ENCODE data around the gene F13B. TPM values are rescaled to one million over a fixed set of nuclear protein-coding genes. Genes with fewer than 3 reads are reported as not detected.

Gene F13B
- total RNA-seq, 2 donors from 2014 or later = not detected

- Histone ChIP-seq H3K9ac (ENCODE audit: extremely low read depth, low read length, poor library complexity, severe bottlenecking) (no peak overlapping the region), H3K27me3 (ENCODE audit: control insufficient read depth, insufficient read depth, low read length, poor library complexity, severe bottlenecking) (no peaks in the 10 kb centered on the region), H3K9me3 (ENCODE audit: control insufficient read depth, low read length) (peaks cover 8% of the 10 kb centered on the region), H3K4me3 (ENCODE audit: low read length) (no peak overlapping the region), H3K4me1 (ENCODE audit: control insufficient read depth, insufficient read depth, low read length) (no peaks in the 10 kb centered on the region), H3K27ac (ENCODE audit: low read depth, low read length) (no peak overlapping the region), H3K36me3 (ENCODE audit: control insufficient read depth, insufficient read depth, low read length) (no peaks in the 10 kb centered on the region)
- H3K4me1 Mint-ChIP-seq = no peaks in the 10 kb centered on the region
- peaks cover 15% of the 10 kb centered on the region for H3K9me3 Mint-ChIP-seq
- H3K36me3 Mint-ChIP-seq (ENCODE audit: low read depth) = no peaks in the 10 kb centered on the region
- H3K27me3 Mint-ChIP-seq (ENCODE audit: insufficient read depth) = no peaks in the 10 kb centered on the region
- DNase-seq = no peak
- 94 to 96% methylated on average over 3 of the region's 3 CpGs for WGBS, 2 experiments (ENCODE audit: insufficient coverage in 1 of 2, insufficient read length in 1 of 2)
- no peak overlapping the region for H3K4me3 Mint-ChIP-seq
- TF ChIP-seq, protein P1, sequence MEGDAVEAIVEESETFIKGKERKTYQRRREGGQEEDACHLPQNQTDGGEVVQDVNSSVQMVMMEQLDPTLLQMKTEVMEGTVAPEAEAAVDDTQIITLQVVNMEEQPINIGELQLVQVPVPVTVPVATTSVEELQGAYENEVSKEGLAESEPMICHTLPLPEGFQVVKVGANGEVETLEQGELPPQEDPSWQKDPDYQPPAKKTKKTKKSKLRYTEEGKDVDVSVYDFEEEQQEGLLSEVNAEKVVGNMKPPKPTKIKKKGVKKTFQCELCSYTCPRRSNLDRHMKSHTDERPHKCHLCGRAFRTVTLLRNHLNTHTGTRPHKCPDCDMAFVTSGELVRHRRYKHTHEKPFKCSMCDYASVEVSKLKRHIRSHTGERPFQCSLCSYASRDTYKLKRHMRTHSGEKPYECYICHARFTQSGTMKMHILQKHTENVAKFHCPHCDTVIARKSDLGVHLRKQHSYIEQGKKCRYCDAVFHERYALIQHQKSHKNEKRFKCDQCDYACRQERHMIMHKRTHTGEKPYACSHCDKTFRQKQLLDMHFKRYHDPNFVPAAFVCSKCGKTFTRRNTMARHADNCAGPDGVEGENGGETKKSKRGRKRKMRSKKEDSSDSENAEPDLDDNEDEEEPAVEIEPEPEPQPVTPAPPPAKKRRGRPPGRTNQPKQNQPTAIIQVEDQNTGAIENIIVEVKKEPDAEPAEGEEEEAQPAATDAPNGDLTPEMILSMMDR (conservative IDR thresholded peaks at IDR 0.05) = no peak
- H3K27ac Mint-ChIP-seq = no peak overlapping the region
These were observed 53.8 kb downstream of the F13B start for GRCh38 chr1:197013234-197013633.

DNA sequence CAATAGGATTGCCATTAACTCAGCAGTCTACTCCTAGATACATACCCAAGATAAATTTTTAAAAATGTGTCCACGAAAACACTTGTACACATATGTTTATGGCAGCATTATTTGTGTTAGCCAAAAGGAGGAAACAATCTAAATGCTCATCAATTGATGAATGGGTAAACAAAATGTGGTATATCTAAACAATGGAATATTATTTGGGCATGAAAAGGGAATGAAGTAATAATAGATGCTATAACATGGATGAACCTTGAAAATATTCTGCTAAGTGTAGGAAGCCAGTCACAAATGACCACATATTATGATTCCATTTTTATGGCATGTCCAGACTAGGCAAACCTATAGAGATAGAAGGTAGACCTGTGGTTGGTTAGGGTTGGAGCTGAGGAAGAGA, 55.4 kb downstream of the F13B start:
- Histone ChIP-seq H3K36me3 (ENCODE audit: control insufficient read depth, insufficient read depth, low read length) (no peaks in the 10 kb centered on the region), H3K4me1 (ENCODE audit: control insufficient read depth, insufficient read depth, low read length) (no peaks in the 10 kb centered on the region), H3K9me3 (ENCODE audit: control insufficient read depth, low read length) (peaks cover 8% of the 10 kb centered on the region), H3K27ac (ENCODE audit: low read depth, low read length) (no peak overlapping the region), H3K4me3 (ENCODE audit: low read length) (peak overlapping the region; percentile 57), H3K9ac (ENCODE audit: extremely low read depth, low read length, poor library complexity, severe bottlenecking) (no peak overlapping the region), H3K27me3 (ENCODE audit: control insufficient read depth, insufficient read depth, low read length, poor library complexity, severe bottlenecking) (no peaks in the 10 kb centered on the region)
- 94 to 100% methylated on average over 1 of the region's 1 CpG for WGBS, 2 experiments (ENCODE audit: insufficient coverage in 1 of 2, insufficient read length in 1 of 2)
- Mint-ChIP-seq H3K9me3 (peaks cover 15% of the 10 kb centered on the region), H3K36me3 (ENCODE audit: low read depth) (no peaks in the 10 kb centered on the region), H3K4me1 (no peaks in the 10 kb centered on the region), H3K27me3 (ENCODE audit: insufficient read depth) (no peaks in the 10 kb centered on the region), H3K27ac (no peak overlapping the region), H3K4me3 (no peak overlapping the region)
- TF ChIP-seq, protein P1 (conservative IDR thresholded peaks at IDR 0.05) = no peak
- DNase-seq = no peak

- Histone ChIP-seq H3K36me3 (ENCODE audit: control insufficient read depth, insufficient read depth, low read length) (no peaks in the 10 kb centered on the region), H3K4me3 (ENCODE audit: low read length) (no peak overlapping the region), H3K4me1 (ENCODE audit: control insufficient read depth, insufficient read depth, low read length) (no peaks in the 10 kb centered on the region), H3K9ac (ENCODE audit: extremely low read depth, low read length, poor library complexity, severe bottlenecking) (no peak overlapping the region), H3K9me3 (ENCODE audit: control insufficient read depth, low read length) (peaks cover 8% of the 10 kb centered on the region), H3K27me3 (ENCODE audit: control insufficient read depth, insufficient read depth, low read length, poor library complexity, severe bottlenecking) (no peaks in the 10 kb centered on the region), H3K27ac (ENCODE audit: low read depth, low read length) (no peak overlapping the region)
- H3K4me1 Mint-ChIP-seq = no peaks in the 10 kb centered on the region
- H3K9me3 Mint-ChIP-seq = peaks cover 15% of the 10 kb centered on the region
- no peaks in the 10 kb centered on the region for H3K27me3 Mint-ChIP-seq (ENCODE audit: insufficient read depth)
- TF ChIP-seq, protein P1 (conservative IDR thresholded peaks at IDR 0.05) = no peak
- H3K4me3 Mint-ChIP-seq = no peak overlapping the region
- H3K36me3 Mint-ChIP-seq (ENCODE audit: low read depth) = no peaks in the 10 kb centered on the region
- no peak overlapping the region for H3K27ac Mint-ChIP-seq
- 80 to 82% methylated on average over 1 to 6 of the region's 6 CpGs for WGBS, 2 experiments (ENCODE audit: insufficient coverage in 1 of 2, insufficient read length in 1 of 2)
- no peak for DNase-seq
These were observed 58.2 kb downstream of the F13B start for GRCh38 chr1:197008861-197009260.
